Ascending aorta (tissue), 2 donors: ENCODE data around the gene GRIN3A. TPM values are rescaled to one million over a fixed set of nuclear protein-coding genes. Genes with fewer than 3 reads are reported as not detected.

ENCODE experiments used
- DNase-seq, 2 donors: peaks; one replicate each; pipeline ENCODE4 v3.0.0-alpha.2; 2019; ENCODE audit warnings: low spot score in 2 of 2
- H3K27ac ChIP-seq, 2 donors: fragments of 200-600 bp; sonication (generic); one replicate each; pipeline ENCODE4 v1.5.1; 2016 to 2017; ENCODE audit warnings: mild to moderate bottlenecking in 1 of 2
- H3K27me3 ChIP-seq: fragments of 200-600 bp; sonication (generic); one replicate; pipeline ENCODE4 v1.5.1; 2017
- H3K36me3 ChIP-seq, 2 donors: fragments of 200-600 bp; sonication (generic); one replicate each; pipeline ENCODE4 v1.5.1; 2016
- H3K4me1 ChIP-seq, 2 donors: fragments of 200-600 bp; sonication (generic); one replicate each; pipeline ENCODE4 v1.5.1; 2016 to 2017; ENCODE audit warnings: mild to moderate bottlenecking in 1 of 2
- H3K4me3 ChIP-seq, 2 donors: fragments of 200-600 bp; sonication (generic); one replicate each; pipeline ENCODE4 v1.5.1; 2016 to 2017; ENCODE audit warnings: mild to moderate bottlenecking in 1 of 2
- H3K9me3 ChIP-seq, 2 donors: fragments of 200-600 bp; sonication (generic); one replicate each; pipeline ENCODE4 v1.5.1; 2016
- intact Hi-C: fragments of 100-400 bp; cut with DNase I; formaldehyde crosslinking; loops from one replicate; pipeline ENCODE4 v1.15.1; 2023
- total RNA-seq: library from RNA; depleted of rRNA; stranded (reverse); fragments of >200 nt; gene quantifications from one replicate; pipeline ENCODE4 v1.1.0, GENCODE V29; 2016
- TF ChIP-seq, protein P1 (sequence below), 3 experiments: fragments of 200-600 bp in 2 of 3; fragments of 450-650 bp in 1 of 3; sonication (generic) in 2 of 3; IDR thresholded peaks; one replicate each; pipeline ENCODE4 v1.5.1; 2016 to 2019; ENCODE audit warnings: antibody characterized with exemption in 3 of 3, mild to moderate bottlenecking in 1 of 3, moderate library complexity in 1 of 3

Gene GRIN3A
- total RNA-seq, 1 donor from 2014 or later, result not detected

DNA sequence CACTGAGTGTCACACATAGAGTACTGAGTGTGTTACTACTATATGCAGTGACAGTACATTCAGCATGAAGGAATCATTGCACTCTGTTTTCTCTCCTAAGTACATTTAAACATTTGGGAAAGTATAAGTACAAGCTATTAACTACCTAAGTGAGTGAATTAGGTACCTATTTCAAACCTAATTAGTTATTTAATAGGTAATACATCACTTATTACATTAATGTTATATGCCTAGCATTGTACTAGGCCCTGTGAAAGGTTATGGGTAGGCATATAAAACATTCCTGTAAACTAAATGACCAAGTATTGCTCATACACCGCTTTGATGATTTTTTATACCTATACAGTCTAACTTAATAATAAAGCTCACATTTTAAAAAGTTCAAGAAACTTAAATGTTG, 118.0 kb downstream of the GRIN3A start:
- H3K27me3 ChIP-seq, result no peaks in the 10 kb centered on the region

DNA sequence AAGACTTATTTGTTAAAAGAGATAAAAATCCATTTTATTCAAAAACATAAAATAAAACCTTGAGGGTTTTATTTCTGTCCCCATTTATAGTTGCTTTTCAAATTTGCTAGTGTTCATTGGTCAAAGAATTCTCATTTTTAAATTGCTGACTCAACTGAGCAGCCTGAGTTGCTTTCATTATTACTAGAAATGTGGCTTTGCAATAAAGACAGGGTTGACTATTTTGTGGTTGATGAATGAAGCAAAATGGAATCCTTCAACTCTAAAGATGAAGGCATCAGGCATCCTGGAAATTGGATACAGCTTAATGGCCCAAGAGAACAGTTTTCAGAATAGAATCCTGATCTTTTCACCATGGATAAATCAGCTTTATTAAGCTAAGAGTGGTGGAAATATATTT, 119.7 kb downstream of the GRIN3A start:
- no peak overlapping the region for H3K4me3 ChIP-seq
- DNase-seq, result no peak
- TF ChIP-seq, protein P1, sequence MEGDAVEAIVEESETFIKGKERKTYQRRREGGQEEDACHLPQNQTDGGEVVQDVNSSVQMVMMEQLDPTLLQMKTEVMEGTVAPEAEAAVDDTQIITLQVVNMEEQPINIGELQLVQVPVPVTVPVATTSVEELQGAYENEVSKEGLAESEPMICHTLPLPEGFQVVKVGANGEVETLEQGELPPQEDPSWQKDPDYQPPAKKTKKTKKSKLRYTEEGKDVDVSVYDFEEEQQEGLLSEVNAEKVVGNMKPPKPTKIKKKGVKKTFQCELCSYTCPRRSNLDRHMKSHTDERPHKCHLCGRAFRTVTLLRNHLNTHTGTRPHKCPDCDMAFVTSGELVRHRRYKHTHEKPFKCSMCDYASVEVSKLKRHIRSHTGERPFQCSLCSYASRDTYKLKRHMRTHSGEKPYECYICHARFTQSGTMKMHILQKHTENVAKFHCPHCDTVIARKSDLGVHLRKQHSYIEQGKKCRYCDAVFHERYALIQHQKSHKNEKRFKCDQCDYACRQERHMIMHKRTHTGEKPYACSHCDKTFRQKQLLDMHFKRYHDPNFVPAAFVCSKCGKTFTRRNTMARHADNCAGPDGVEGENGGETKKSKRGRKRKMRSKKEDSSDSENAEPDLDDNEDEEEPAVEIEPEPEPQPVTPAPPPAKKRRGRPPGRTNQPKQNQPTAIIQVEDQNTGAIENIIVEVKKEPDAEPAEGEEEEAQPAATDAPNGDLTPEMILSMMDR (IDR thresholded peaks at IDR 0.05), result no peak

More for the DNA sequence above, 118.0 kb downstream of the GRIN3A start:
- Histone ChIP-seq H3K4me3 (no peak overlapping the region), H3K36me3 (no peaks in the 10 kb centered on the region), H3K4me1 (no peaks in the 10 kb centered on the region), H3K27ac (no peak overlapping the region), H3K9me3 (no peaks in the 10 kb centered on the region)
- intact Hi-C loops, result no loop called here
- TF ChIP-seq, protein P1 (IDR thresholded peaks at IDR 0.05), result no peak
- DNase-seq, result no peak

GRCh38 chr9:101605547-101605946, 132.9 kb downstream of the GRIN3A start:
- no peaks in the 10 kb centered on the region for H3K36me3 ChIP-seq
- H3K27ac ChIP-seq, result no peak overlapping the region
- no peaks in the 10 kb centered on the region for H3K9me3 ChIP-seq
- no peak overlapping the region for H3K4me3 ChIP-seq
- TF ChIP-seq, protein P1 (IDR thresholded peaks at IDR 0.05), result no peak
- no peaks in the 10 kb centered on the region for H3K27me3 ChIP-seq
- no peak for DNase-seq
- intact Hi-C loops, result no loop called here
- H3K4me1 ChIP-seq, result no peaks in the 10 kb centered on the region

More for the DNA sequence above, 119.7 kb downstream of the GRIN3A start:
- no peaks in the 10 kb centered on the region for H3K36me3 ChIP-seq
- intact Hi-C loops, result no loop called here
- H3K4me1 ChIP-seq, result no peaks in the 10 kb centered on the region
- H3K27ac ChIP-seq, result no peak overlapping the region
- H3K27me3 ChIP-seq, result no peaks in the 10 kb centered on the region
- H3K9me3 ChIP-seq, result no peaks in the 10 kb centered on the region

DNA sequence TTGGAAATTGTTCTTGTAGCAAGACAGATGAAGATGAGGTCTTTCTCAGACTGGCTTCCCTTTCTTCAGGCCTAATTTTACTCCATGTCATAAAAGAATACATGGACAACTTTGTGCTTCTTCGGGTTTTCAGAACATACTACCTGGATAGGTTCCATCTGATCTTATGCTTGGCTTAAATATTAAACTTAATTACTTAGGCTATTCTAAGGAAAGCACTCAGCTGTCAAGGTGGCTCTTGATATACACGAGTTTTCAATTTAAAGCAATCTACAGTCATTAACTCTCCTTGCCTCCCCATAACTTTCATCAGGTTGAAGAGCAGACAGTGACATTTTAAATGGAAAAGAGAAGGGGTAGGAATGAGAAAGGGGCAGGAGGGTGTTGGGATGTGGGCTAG, 134.2 kb downstream of the GRIN3A start:
- no peaks in the 10 kb centered on the region for H3K27me3 ChIP-seq
- no peak for DNase-seq
- H3K4me1 ChIP-seq, result no peaks in the 10 kb centered on the region
- H3K27ac ChIP-seq, result no peak overlapping the region
- TF ChIP-seq, protein P1 (IDR thresholded peaks at IDR 0.05), result no peak
- intact Hi-C loops, result no loop called here
- H3K36me3 ChIP-seq, result no peaks in the 10 kb centered on the region
- no peaks in the 10 kb centered on the region for H3K9me3 ChIP-seq
- H3K4me3 ChIP-seq, result no peak overlapping the region

DNA sequence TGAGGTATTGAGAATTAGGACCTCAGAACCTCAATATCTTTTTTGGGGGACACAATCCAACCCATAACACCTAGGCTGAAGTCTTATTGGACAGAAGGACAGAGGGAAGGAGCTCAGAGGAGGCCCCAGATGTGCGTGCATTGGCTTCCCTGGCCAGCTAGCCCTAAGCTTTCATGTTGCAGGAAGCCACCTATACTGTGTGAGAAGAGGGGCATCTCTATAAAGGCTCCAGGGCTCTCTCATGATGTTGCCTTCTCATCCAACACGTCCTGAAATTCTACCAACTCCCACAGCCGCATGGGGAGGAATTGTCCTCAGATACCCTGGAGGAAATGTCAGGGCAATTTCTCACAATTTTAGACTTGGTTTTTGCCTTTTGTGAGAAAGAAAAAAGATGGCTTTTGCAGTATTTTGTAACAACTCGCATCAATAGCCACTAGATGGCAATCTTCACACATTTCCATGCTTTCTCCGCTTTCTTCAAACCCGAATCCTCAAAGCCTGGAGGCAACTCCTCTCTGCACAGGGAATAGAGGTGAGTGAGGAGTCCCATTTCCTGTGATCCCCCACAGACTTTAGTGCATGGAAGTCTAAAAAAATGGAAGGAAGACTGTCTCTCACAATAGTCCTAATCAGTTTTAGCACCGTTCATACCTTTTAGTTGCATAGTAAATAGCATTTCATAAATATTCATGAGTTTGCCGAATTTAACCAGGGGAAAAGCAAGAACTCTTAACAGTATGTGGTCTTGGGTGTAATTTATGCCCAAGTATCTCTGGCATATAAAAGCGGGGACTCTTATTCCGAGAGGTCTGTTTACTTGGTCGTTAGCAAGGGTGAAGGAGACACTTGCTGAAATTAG, 136.3 kb downstream of the GRIN3A start:
- intact Hi-C loops, result no loop called here
- TF ChIP-seq, protein P1 (IDR thresholded peaks at IDR 0.05), result peak; percentile 16 to 59 (median 39)
- Histone ChIP-seq H3K27ac (no peak overlapping the region), H3K36me3 (no peaks in the 10 kb centered on the region), H3K27me3 (no peaks in the 10 kb centered on the region), H3K9me3 (no peaks in the 10 kb centered on the region), H3K4me1 (no peaks in the 10 kb centered on the region), H3K4me3 (no peak overlapping the region)
- no peak for DNase-seq
